ENCODE measurements around the gene GALNT18.

Gene GALNT18

GRCh38 chr11:11622772-11623171, 967 bp upstream of the GALNT18 start:
- no peak for DNase-seq

- DNase-seq, result no peak
These were observed 518 bp upstream of the GALNT18 start for GRCh38 chr11:11622340-11622706.

- DNase-seq, result peak; percentile 2
These were observed 758 bp downstream of the GALNT18 start for GRCh38 chr11:11620921-11621572.

GRCh38 chr11:11620173-11620920, 1.5 kb downstream of the GALNT18 start:
- DNase-seq, result no peak

- DNase-seq, result no peak
These were observed 2.8 kb downstream of the GALNT18 start for GRCh38 chr11:11618973-11619435.

- no peak for DNase-seq
These were observed 6.7 kb downstream of the GALNT18 start for GRCh38 chr11:11615086-11615485.

GRCh38 chr11:11612439-11612838, 9.4 kb downstream of the GALNT18 start:
- no peak for DNase-seq

- DNase-seq, result no peak
These were observed 10.4 kb downstream of the GALNT18 start for GRCh38 chr11:11611381-11611780.

- DNase-seq, result no peak
These were observed 13.0 kb downstream of the GALNT18 start for GRCh38 chr11:11608783-11609232.

GRCh38 chr11:11607772-11608171, 14.0 kb downstream of the GALNT18 start:
- DNase-seq, result no peak

GRCh38 chr11:11605821-11606450, 15.9 kb downstream of the GALNT18 start:
- DNase-seq, result no peak

GRCh38 chr11:11605181-11605580, 16.6 kb downstream of the GALNT18 start:
- DNase-seq, result no peak

- no peak for DNase-seq
These were observed 17.3 kb downstream of the GALNT18 start for GRCh38 chr11:11604370-11604990.

GRCh38 chr11:11602011-11602410, 19.8 kb downstream of the GALNT18 start:
- DNase-seq, result no peak

GRCh38 chr11:11600288-11600687, 21.5 kb downstream of the GALNT18 start:
- DNase-seq, result no peak

GRCh38 chr11:11598243-11598642, 23.6 kb downstream of the GALNT18 start:
- no peak for DNase-seq

GRCh38 chr11:11594162-11594561, 27.6 kb downstream of the GALNT18 start:
- DNase-seq, result no peak

- no peak for DNase-seq
These were observed 29.6 kb downstream of the GALNT18 start for GRCh38 chr11:11592146-11592684.

GRCh38 chr11:11589437-11589836, 32.4 kb downstream of the GALNT18 start:
- no peak for DNase-seq

GRCh38 chr11:11588891-11589290, 32.9 kb downstream of the GALNT18 start:
- no peak for DNase-seq

GRCh38 chr11:11588243-11588642, 33.6 kb downstream of the GALNT18 start:
- no peak for DNase-seq

GRCh38 chr11:11587122-11587521, 34.7 kb downstream of the GALNT18 start:
- DNase-seq, result no peak

GRCh38 chr11:11586465-11586864, 35.3 kb downstream of the GALNT18 start:
- DNase-seq, result no peak
